Hair follicle dermal papilla cell (primary cell): ENCODE data around the gene SOST. TPM values are rescaled to one million over a fixed set of nuclear protein-coding genes. Genes with fewer than 3 reads are reported as not detected.

ENCODE experiments used
- total RNA-seq: library from RNA; depleted of rRNA; stranded (reverse); fragments of >200 nt; gene quantifications from 2 replicates; pipeline ENCODE4 v1.2.3, GENCODE V29; 2012

The SOST gene
- total RNA-seq: 0.16 TPM in 1 of 2 replicates, not detected in the other

GRCh38 chr17:43758497-43759174, at the start of gene SOST:
Gene SOST (minus strand): TSS chr17:43758791. CDS start chr17:43758741, 50 bp downstream.

GRCh38 chr17:43780135-43780534, 21.5 kb upstream of the SOST start, which contains the start of gene CFAP97D1:
Gene CFAP97D1 (plus strand): TSS chr17:43780435. CDS start chr17:43780463, 28 bp downstream.

GRCh38 chr17:43778337-43779144, 19.9 kb upstream of the SOST start, which contains the start of gene DUSP3:
Gene DUSP3 (minus strand): TSS chr17:43778977. CDS start chr17:43778924, 53 bp downstream.

Other genes with a start within 250 kb of the SOST start
- 0.73 and 1.1 TPM in 2 replicates for gene ETV4, start 212.5 kb downstream of the SOST start, total RNA-seq
- gene MEOX1, start 96.9 kb downstream of the SOST start, total RNA-seq: 0.65 TPM in 1 of 2 replicates, not detected in the other
- gene DUSP3, start 20.2 kb upstream of the SOST start, total RNA-seq: 67.3 and 75.3 TPM in 2 replicates
- not detected in 2 replicates for gene CFAP97D1, start 21.6 kb upstream of the SOST start, total RNA-seq
- 13.8 and 18.3 TPM in 2 replicates for gene MPP3, start 74.4 kb upstream of the SOST start, total RNA-seq
- gene CD300LG, start 88.4 kb upstream of the SOST start, total RNA-seq: not detected in 2 replicates
- 2.9 and 3.4 TPM in 2 replicates for gene MPP2, start 148.7 kb upstream of the SOST start, total RNA-seq
- not detected in 2 replicates for gene PPY, start 183.7 kb upstream of the SOST start, total RNA-seq
- gene PYY, start 195.1 kb upstream of the SOST start, total RNA-seq: not detected in 2 replicates
- gene NAGS, start 245.8 kb upstream of the SOST start, total RNA-seq: 1.1 and 2.1 TPM in 2 replicates